ENCODE results near the gene KHDC4. TPM values are rescaled to one million over a fixed set of nuclear protein-coding genes. Genes with fewer than 3 reads are reported as not detected.
A peak's percentile ranks its signal among the peaks of the same experiment; 100 is the strongest.

The KHDC4 gene
- total and polyA plus RNA-seq, 2 of the 13 experiments (the other 11 are each of a cell fraction or from before 2014, with no cell fraction given), result 33.5 to 92.0 TPM

- TF ChIP-seq PRDM4 (CRISPR knock-in tag; IDR thresholded peaks at IDR 0.05; ENCODE audit: borderline replicate concordance) (no peak), ZXDC (CRISPR knock-in tag; IDR thresholded peaks at IDR 0.05) (no peak), POLR2AphosphoS5 (IDR thresholded peaks at IDR 0.05; ENCODE audit: low read depth, low read length) (0 out of 2 replicates have a peak, but pooled peaks have one; percentile 3), MAFF (IDR thresholded peaks at IDR 0.05; ENCODE audit: low read depth, low read length) (0 out of 2 replicates have a peak, but pooled peaks have one; percentile 23), NCOR1 (IDR thresholded peaks at IDR 0.05; ENCODE audit: borderline replicate concordance, low read length) (no peak), KAT8 (CRISPR knock-in tag; IDR thresholded peaks at IDR 0.05) (no peak), ZNF563 (CRISPR knock-in tag; IDR thresholded peaks at IDR 0.05) (no peak), EEA1 (CRISPR knock-in tag; IDR thresholded peaks at IDR 0.05; ENCODE audit: borderline replicate concordance) (no peak), ZNF713 (CRISPR knock-in tag; IDR thresholded peaks at IDR 0.05) (no peak), POLR2AphosphoS2 (IDR thresholded peaks at IDR 0.05; ENCODE audit: low read depth, low read length) (no peak), MXI1 (IDR thresholded peaks at IDR 0.05; ENCODE audit: borderline replicate concordance, low read depth, low read length) (no peak), GTF3A (CRISPR knock-in tag; conservative IDR thresholded peaks at IDR 0.05) (no peak), MLXIP (CRISPR knock-in tag; IDR thresholded peaks at IDR 0.05; ENCODE audit: borderline replicate concordance) (no peak), E2F5 (CRISPR knock-in tag; conservative IDR thresholded peaks at IDR 0.05) (no peak), MIER3 (CRISPR knock-in tag; IDR thresholded peaks at IDR 0.05; ENCODE audit: borderline replicate concordance) (no peak), GABPB1 (CRISPR knock-in tag; IDR thresholded peaks at IDR 0.05) (no peak), SP5 (CRISPR knock-in tag; IDR thresholded peaks at IDR 0.05; ENCODE audit: borderline replicate concordance, low read depth) (no peak), WIZ (CRISPR knock-in tag; IDR thresholded peaks at IDR 0.05) (no peak), ZNF383 (CRISPR knock-in tag; IDR thresholded peaks at IDR 0.05; ENCODE audit: borderline replicate concordance) (no peak), RBFOX2 (IDR thresholded peaks at IDR 0.05; ENCODE audit: low read depth, low read length) (peak; percentile 57), JARID2 (CRISPR knock-in tag; IDR thresholded peaks at IDR 0.05; ENCODE audit: insufficient replicate concordance) (no peak), YY1 (IDR thresholded peaks at IDR 0.05; ENCODE audit: insufficient read depth, insufficient replicate concordance, low read depth, low read length) (no peak)
Measured at GRCh38 chr1:155931332-155932038, 2.7 kb downstream of the KHDC4 start (continued).
